ENCODE results near the gene SUPT3H.
"Not testable (repeated sequence)": the region's sequence is repeated elsewhere in the genome, so short reads cannot be mapped to it uniquely, and the experiment has no call there.

Gene SUPT3H

DNA sequence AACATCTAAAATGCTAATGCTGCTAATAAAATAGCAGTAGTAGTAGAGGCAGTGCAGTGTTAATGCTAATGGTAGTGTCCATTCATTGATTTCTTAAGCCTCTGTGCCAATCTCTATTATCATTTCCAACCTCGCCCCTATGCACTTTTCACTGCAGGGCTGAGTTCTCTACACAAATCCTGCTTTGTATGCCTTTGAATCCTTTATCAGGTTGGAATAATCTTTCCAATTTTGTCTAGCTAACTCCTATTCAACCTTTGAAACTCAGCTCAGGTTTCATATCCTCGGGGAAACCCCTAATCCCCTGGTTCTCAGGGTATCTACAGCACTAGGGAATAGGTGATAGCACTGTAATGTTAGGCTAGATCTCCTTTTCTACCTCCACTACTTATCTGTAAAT, 333.6 kb downstream of the SUPT3H start:
- DNase-seq, result no peak

DNA sequence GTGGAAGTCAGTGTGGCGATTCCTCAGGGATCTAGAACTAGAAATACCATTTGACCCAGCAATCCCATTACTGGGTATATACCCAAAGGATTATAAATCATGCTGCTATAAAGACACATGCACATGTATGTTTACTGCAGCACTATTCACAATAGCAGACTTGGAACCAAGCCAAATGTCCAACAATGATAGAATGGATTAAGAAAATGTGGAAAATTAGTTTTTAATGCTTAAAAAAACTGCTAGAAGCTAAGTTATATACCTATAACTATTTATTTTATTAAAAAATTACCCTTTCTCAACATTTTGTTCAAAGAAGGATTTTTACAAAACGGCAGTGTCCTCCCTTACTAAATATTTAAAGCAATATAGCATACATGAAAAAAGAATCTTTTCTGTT, 335.1 kb downstream of the SUPT3H start:
- DNase-seq, result not testable (repeated sequence)

DNA sequence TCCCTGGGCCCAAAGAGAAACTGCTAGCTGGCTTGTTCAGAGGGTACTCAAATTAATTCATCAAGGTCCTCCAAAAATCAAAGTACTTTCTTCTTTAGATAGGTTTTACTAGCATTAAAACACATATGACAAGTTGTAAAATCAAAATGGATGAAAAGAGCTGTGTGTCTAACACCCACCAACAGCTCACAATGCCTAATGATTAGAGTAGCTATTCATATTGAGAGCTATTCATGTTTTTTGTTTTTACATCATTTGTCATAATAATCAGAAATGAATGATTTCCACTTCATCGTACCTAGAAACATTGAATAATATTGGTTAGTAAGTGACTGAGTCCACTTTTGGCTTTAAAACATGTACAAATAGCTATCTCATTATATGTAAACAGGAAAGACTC, 339.5 kb downstream of the SUPT3H start:
- DNase-seq, result no peak

GRCh38 chr6:45036103-45036502, 341.6 kb downstream of the SUPT3H start:
- DNase-seq, result no peak

DNA sequence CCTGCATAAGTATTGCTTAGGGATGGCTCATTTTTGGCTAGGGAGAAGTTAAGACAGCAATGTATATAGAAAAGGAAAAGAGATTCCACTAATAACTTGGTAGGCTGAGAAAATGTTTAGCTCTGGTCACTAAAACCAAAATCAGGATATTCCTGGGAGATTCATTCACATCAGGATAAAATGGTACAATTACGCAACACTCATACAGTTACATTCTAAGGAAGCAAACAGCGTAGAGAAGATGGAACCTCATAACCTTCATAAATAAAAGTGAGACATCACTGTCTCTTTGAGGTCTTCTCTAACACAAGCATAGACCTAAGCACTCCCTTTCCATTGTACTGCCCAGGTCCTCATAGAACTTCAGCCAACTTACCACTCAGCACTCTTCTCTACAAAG, 345.3 kb downstream of the SUPT3H start:
- no peak for DNase-seq

DNA sequence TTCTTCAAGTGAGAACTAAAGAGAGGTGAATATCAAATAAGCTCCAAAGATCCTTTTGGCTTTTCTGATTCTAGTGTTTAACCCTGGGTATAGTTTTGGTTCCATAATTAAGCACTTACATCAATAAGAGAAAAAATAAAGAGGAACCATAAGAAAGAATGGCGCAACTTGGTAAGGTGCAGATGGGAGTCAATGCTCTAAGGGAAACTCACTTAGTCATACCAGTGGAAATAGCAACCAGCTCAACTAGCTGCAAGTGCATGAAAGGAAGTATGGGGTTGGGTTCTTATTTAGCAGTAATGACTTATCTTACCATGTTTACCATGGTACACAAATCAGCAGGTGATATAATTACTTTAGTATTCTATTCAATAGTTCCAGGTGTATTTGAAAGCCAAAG, 346.1 kb downstream of the SUPT3H start:
- no peak for DNase-seq

- DNase-seq, result no peak
These were observed 350.6 kb downstream of the SUPT3H start for GRCh38 chr6:45027126-45027525.

GRCh38 chr6:45026003-45026516, 351.7 kb downstream of the SUPT3H start:
- no peak for DNase-seq

DNA sequence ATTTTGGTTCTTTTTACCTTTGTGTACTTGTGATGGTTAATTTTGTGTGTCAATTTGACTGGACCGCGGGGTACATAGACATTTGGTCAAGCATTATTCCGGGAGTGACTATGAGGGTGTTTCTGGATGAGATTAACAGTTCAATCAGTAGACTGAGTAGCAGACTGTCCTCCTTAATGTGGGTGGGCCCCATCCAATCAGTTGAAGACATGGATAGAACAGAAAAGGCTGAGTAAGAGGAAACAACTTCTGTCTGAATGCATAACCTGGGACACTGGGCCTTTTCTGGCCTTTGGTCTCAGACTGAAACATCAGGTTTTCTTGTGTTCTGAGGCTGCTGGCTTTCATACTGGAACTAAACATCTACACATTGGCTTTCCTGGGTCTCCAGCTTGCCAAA, 353.1 kb downstream of the SUPT3H start:
- no peak for DNase-seq

GRCh38 chr6:45021676-45022075, 356.1 kb downstream of the SUPT3H start:
- DNase-seq, result no peak

DNA sequence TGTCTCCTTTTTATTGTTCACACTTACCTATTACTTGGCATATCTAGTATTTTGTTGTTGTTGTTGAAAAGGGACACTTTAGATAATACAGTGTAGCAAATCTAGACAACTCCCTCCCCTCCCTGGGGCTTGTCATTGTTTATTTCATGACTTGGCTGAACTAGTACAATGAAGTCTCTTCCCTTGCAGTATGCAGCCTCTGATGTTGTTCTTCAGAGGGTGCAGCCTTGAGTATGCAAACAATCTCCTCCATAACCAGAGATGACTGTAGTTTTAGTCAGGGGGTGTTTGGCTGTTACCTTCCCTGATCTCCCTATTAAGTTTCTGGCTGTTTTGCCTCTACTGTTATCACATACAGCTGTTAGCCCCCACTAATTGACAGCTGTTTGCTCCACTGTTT, 365.0 kb downstream of the SUPT3H start:
- DNase-seq, result no peak

- no peak for DNase-seq
These were observed 368.2 kb downstream of the SUPT3H start for GRCh38 chr6:45009576-45009975.

GRCh38 chr6:45006893-45007292, 370.8 kb downstream of the SUPT3H start:
- DNase-seq, result no peak

DNA sequence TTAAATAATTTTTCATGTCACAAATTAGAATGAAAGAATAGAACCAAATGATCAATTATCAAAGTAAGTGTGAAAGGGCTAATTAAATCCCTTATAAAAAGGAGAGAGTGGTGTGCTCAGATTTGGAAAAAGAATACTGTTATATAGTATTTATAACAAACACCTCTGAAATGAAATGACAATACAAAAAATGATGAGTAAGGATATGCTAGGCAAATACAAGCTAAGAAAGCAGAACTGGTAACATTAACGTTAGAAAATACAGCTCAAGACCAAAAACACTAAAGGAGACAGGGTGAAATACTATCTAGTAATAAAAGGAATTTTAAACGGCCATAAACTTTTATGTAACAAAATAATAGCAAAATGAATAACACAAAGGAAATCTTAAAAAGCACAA, 373.8 kb downstream of the SUPT3H start:
- DNase-seq, result no peak

- no peak for DNase-seq
These were observed 374.3 kb downstream of the SUPT3H start for GRCh38 chr6:45003387-45003786.

- DNase-seq, result no peak
These were observed 375.2 kb downstream of the SUPT3H start for GRCh38 chr6:45002390-45003105.

DNA sequence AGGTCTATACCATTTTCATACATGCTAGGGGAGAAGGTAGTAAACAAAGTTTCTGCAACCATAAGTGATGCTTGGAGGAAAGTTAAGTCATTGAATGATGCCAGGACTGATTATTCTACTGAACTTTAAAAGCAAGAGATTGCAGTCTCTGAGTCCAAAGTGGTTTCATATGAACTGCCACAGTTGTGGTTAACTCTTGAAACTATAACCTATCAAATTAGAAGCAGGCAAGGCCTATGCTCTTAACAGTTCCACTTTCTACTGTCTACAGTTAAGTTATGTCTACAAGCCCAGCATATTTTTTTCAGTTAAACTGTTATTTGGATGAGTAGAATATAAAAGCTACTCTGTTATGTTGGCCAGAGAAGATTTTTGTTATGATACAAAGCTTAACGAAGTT, 376.1 kb downstream of the SUPT3H start:
- no peak for DNase-seq

DNA sequence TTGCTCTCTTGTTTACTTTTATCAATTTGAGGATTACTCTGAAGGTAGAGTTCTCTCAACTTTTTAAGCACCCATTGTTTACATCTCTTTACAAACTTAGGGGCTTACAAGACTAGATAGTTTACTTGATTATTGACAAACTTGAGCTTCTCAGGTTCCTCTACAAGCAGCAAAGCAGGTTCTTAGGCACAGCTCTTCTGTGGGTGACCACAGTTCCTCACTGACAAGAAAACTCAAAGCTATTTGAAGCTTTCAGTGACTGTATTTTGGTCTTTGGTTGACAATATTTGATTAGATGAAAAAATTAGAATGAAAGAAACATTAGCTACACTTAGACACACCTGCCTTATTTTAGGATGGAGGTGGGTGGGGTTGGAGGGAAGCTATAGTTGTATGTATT, 376.9 kb downstream of the SUPT3H start:
- no peak for DNase-seq

DNA sequence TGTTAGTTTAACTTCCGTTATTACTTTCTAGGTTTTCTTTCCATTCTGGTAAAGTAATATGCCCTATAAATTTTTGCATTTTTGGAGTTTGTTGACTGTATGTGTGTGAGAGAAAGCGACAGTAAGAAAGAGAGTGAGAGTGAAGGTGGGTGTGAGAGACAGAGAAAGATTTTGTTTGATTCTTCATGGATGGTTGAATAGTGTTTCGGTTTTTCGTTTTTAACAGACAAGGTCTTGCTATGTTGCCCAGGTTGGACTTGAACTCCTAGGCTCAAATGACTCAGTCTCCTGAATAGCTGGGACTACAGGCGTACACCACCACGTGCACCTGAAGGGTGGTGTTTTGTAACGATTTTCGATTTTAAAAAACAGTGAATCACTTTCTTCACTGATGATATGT, 378.7 kb downstream of the SUPT3H start:
- DNase-seq, result no peak

DNA sequence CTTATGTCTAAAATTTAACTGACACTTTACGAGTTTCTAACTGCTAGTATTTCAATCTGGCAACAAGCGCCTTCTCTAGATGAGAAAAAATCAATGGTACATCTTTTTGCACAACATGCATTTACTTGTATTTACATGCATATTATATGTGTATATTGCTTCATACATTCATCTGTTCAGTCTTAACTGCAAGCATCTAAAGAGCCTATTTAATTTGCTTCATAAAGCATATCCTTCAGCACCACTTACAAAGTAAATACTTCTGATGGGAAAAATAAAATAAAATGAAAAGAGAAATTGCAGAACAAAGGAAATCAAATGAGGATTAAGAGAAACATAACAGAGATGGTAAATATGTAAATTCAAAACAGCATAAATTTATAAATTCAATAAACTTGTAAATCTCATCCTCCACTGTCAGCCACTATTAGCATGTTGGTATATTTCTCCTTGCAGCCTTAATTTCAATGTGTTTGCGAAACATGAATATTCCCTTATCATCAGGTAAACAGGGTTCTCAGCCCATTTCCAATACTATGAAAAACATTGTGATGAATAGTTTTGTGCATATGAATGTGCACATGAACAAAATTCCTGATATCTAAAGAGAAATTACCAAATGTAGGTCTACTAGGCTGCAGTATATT, 382.1 kb downstream of the SUPT3H start:
- DNase-seq, result no peak

GRCh38 chr6:44989391-44989790, 388.3 kb downstream of the SUPT3H start:
- DNase-seq, result no peak

DNA sequence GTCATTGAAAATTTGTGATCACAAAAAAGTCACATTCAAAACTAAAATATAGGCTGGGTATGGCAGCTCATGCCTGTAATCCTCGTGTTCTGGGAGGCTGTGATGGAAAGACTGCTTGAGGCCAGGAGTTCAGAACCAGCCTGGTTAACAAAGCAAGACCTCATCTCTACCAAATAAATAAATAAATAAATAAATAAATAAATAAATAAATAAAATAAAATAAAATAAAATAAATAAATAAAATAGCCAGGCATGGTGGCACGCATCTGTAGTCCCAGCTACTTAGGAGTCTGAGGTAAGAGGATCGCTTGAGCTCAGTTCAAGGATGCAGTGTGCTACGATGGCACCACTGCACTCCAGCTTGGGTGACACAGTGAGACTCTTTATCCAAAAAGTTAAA, 392.7 kb downstream of the SUPT3H start:
- no peak for DNase-seq

GRCh38 chr6:44983467-44984365, 394.0 kb downstream of the SUPT3H start:
- no peak for DNase-seq

GRCh38 chr6:44980841-44981240, 396.9 kb downstream of the SUPT3H start:
- DNase-seq, result no peak

Data from activated effector memory CD4-positive, alpha-beta T cell treated with Interleukin-2 at 50 U/mL for 16 hours (primary cell).